Measurements from ENCODE around the gene HSPB1.
"Not testable (repeated sequence)": the region's sequence is repeated elsewhere in the genome, so short reads cannot be mapped to it uniquely, and the experiment has no call there.

The HSPB1 gene

GRCh38 chr7:76335417-76335816 lies 32.9 kb downstream of the HSPB1 start:
- DNase-seq, result not testable (repeated sequence)

DNA sequence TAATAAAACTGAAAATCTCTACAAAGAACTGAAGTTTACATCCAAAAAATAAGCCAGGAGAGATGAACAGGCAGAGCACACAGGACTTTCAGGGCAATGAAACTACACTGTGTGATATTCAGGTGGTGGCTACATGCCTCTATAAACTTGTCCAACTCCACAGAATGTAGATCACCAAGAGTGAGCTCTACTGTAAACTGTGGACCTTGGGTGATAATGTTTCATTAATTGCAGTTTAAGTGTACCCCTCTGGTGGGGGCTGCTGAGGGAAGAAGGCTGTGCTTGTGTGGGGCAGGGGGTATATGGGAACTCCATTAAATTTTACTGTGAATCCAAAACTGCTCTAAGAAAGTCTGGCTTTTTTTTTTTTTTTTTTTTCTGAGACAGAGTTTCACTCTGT lies 33.6 kb downstream of the HSPB1 start:
- no peak for DNase-seq

DNA sequence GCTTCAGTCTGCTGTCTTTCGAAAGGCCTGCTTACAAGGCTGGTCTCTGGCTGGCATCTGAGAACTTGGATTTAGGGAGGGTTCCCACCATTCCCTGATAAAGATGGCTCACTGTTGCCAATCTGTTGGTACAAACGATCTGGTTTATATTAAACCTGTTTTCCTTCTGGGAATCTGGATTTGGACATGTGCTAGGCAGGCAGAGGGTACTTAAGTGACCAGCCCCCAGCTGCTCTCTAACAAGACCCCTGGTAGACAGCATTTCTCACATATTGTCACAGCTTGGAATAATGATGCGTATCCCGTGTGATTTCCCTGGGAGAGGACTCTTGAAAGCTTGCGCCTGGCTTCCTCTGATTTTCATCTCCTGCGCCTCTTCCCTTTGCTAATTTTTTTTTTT lies 34.7 kb downstream of the HSPB1 start:
- DNase-seq, result no peak

DNA sequence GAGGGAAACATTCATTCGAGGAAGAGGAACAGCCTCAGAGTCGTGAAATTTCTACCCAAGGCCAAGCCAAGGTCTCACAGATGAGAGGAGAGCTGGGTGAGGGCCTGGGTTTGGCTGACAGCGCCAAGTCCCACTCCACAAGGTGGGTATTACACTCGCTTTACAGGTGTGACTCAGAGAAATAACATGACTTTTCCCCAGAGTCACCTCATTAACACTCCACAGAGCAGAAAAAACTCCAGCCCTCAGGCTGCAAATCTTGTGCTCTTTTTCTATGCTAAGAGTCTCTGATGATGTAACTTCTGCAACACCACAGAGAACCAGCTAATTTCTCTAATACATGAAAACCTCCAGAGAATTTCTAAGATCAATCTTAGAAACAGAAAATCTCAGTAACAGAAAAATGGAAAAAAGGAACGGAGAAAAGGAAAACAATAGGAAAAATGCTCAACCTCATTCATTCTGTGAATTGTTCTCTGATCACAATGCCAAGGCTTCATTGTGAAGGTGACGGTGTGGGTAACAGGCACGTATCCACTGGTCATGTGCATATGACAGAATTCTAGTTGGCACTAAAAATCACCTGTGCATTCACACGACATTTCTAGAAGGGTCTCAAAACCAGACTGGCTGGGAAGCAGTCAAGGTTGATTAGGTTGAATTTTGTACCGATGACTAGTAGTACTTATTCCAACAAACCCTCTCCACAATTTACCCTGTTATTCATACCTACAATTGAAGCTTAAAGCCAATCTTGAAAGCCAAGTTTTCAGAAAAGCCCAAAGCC lies 36.0 kb downstream of the HSPB1 start:
- DNase-seq, result no peak

DNA sequence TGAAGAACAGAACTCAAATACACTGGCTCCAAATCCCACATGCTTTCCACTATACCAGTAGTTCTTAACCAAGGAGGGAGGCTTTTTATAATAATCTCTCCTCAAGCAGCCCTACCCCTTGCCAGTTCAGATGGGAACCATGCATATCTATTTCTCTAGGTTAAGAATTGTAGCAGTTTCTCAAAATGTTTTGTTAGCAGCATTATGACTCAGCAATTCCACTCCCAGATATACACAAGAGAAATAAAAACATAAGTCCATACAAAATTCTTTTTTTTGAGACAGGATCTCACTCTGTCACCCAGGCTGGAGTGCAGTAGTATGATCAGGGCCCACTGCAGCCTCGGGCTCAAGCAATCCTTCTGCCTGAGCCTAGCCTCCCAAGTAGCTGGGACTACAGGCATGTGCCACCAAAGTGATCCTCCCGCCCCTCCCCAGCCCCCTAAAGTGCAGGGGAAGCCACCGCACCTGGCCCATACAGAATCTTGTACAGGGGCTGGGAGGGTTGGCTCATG lies 38.2 kb downstream of the HSPB1 start:
- DNase-seq, result no peak

GRCh38 chr7:76342222-76342621 lies 39.7 kb downstream of the HSPB1 start:
- DNase-seq, result no peak

DNA sequence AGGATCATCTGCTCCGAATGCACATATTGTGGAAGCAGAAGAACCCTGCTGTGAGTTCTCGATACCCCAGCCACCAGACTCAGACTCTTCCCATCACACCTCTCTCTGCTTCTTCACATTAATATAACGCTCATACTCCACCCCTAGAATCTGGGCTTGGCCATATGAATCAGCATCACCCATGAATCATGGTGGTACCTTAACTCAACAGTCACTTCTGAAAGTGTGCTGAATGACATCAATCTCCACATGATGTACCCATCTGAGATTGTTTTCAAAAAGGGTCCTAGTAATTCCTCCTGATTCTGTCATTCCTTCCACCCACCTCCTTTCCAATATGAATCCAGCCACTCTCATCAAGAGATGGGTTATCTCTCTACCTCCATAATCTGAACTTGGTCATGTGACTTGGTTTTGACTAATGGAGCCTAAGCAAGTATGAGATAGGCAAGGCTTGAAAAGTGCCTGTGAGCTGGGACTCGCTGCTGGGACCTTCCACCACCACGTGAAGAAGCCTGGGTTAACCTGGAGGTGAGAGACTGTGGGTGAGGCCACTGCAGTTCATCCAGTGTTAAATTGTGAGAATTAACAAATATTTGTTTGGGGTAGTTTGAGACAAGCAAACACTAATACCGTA lies 40.9 kb downstream of the HSPB1 start:
- DNase-seq, result no peak

DNA sequence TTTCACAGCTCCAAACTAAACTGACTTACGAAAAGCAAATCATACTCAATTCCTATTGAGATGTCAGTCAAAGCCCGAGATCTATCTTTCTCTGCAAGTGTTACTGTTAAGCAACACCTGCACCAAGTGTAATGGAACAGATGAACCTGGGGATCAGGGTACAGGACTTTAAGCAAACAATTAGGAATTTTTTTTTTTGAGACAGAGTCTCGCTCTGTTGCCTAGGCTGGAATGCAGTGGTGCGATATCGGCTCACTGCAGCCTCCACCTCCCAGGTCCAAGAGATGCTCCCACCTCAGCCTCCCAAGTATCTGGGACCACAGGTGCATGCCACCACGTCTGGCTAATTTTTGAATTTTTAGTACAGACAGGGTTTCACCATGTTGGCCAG lies 41.5 kb downstream of the HSPB1 start:
- no peak for DNase-seq

DNA sequence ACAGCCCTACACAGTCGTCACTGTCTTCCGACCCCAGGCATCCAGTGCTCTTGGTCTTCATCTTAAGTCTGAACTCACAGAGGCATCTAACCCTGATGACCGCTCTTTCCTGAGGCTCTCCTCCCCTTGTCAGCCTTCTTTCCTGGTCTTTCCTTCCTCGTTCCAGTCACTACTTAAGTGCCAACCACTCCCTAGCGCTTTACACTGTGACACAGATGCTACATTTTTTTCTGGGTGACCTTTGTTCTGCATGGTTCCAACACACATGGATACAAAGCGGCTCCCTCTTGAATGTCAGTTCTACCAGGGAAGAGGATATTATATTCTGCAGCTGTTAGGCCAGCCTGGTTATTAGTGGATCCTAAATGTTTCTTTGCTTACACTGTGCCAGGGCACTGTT lies 43.6 kb downstream of the HSPB1 start:
- DNase-seq, result no peak

- no peak for DNase-seq
Measured at GRCh38 chr7:76346778-76347177, 44.3 kb downstream of the HSPB1 start.

- DNase-seq, result no peak
Measured at GRCh38 chr7:76347710-76348109, 45.2 kb downstream of the HSPB1 start.

GRCh38 chr7:76349313-76349885 lies 46.9 kb downstream of the HSPB1 start:
- DNase-seq, result no peak

GRCh38 chr7:76351372-76351771 lies 48.9 kb downstream of the HSPB1 start:
- DNase-seq, result no peak

DNA sequence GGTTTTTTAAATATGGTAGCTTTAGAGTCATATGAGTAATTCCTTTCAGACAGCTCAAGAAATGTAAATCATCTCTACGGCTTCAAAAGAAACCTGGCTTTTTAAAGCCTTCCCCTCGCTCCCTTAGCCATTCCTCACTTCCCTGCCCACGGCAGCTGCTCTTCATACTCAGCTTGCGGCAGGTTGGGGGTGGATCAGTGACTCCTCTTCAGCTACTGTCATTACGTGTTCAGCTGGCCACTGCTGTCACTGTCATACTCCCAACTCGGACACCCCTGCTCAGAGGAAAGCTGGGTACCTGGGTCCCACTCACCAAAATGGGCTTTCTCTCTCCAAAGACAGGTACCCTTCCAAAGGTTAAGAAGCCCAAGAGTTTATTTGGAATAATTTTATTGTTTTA lies 49.7 kb downstream of the HSPB1 start:
- no peak for DNase-seq

GRCh38 chr7:76353744-76354143 lies 51.3 kb downstream of the HSPB1 start:
- no peak for DNase-seq
